Retinal pigment epithelial cell (primary cell): Measurements from ENCODE around the gene PPP4R4.
A peak's percentile ranks its signal among the peaks of the same experiment; 100 is the strongest.
"Not testable (repeated sequence)": the region's sequence is repeated elsewhere in the genome, so short reads cannot be mapped to it uniquely, and the experiment has no call there.

Experiments
- DNase-seq: peaks from one replicate; pipeline ENCODE4 v3.0.0-alpha.2; 2010; ENCODE audit warnings: low read depth
- H3K4me3 ChIP-seq: 2 replicates; pipeline ENCODE4 v1.5.1; 2011; ENCODE audit warnings: mild to moderate bottlenecking, low read length, control low read depth, moderate library complexity
- CTCF ChIP-seq: conservative IDR thresholded peaks from 2 replicates; pipeline ENCODE4 v1.5.1; 2011; ENCODE audit warnings: low read depth, low read length, control low read depth, inconsistent platforms

Gene PPP4R4

GRCh38 chr14:94269156-94269555, 95.0 kb downstream of the PPP4R4 start:
- DNase-seq: peak; percentile 77
- no peak overlapping the region for H3K4me3 ChIP-seq
- TF ChIP-seq CTCF: no peak

- not testable (repeated sequence) for H3K4me3 ChIP-seq, DNase-seq
Observed at GRCh38 chr14:94276898-94277561, 102.9 kb downstream of the PPP4R4 start.

- H3K4me3 ChIP-seq: no peak overlapping the region
- no peak for DNase-seq
- no peak for TF ChIP-seq CTCF
Observed at GRCh38 chr14:94278731-94279130, 104.6 kb downstream of the PPP4R4 start.

- H3K4me3 ChIP-seq: no peak overlapping the region
- TF ChIP-seq CTCF: no peak
- DNase-seq: no peak
Observed at GRCh38 chr14:94282991-94283723, 109.0 kb downstream of the PPP4R4 start.

GRCh38 chr14:94284221-94284620, 110.1 kb downstream of the PPP4R4 start:
- TF ChIP-seq CTCF: no peak
- no peak for DNase-seq
- H3K4me3 ChIP-seq: no peak overlapping the region

GRCh38 chr14:94285158-94285557, 111.0 kb downstream of the PPP4R4 start:
- DNase-seq: no peak
- TF ChIP-seq CTCF: no peak
- no peak overlapping the region for H3K4me3 ChIP-seq

- no peak for DNase-seq
- H3K4me3 ChIP-seq: no peak overlapping the region
- TF ChIP-seq CTCF: no peak
Observed at GRCh38 chr14:94288610-94289465, 114.7 kb downstream of the PPP4R4 start.
